ENCODE data around the gene KCNN4.

GRCh38 chr19:43727593-43727853, 53.2 kb downstream of the KCNN4 start:
- TF ChIP-seq SREBF2 (IDR thresholded peaks at IDR 0.05; ENCODE audit: low read length) (no peak), EP300 (IDR thresholded peaks at IDR 0.05; ENCODE audit: borderline replicate concordance in 1 of 2, control insufficient read depth in 1 of 2, low read depth in 2 of 2, low read length in 2 of 2) (no peak), REST (IDR thresholded peaks at IDR 0.05; ENCODE audit: low read depth, low read length) (no peak), RAD21 (IDR thresholded peaks at IDR 0.05; ENCODE audit: insufficient read depth, low read depth, low read length) (no peak)
- TF ChIP-seq, protein P1, sequence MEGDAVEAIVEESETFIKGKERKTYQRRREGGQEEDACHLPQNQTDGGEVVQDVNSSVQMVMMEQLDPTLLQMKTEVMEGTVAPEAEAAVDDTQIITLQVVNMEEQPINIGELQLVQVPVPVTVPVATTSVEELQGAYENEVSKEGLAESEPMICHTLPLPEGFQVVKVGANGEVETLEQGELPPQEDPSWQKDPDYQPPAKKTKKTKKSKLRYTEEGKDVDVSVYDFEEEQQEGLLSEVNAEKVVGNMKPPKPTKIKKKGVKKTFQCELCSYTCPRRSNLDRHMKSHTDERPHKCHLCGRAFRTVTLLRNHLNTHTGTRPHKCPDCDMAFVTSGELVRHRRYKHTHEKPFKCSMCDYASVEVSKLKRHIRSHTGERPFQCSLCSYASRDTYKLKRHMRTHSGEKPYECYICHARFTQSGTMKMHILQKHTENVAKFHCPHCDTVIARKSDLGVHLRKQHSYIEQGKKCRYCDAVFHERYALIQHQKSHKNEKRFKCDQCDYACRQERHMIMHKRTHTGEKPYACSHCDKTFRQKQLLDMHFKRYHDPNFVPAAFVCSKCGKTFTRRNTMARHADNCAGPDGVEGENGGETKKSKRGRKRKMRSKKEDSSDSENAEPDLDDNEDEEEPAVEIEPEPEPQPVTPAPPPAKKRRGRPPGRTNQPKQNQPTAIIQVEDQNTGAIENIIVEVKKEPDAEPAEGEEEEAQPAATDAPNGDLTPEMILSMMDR (IDR thresholded peaks at IDR 0.05 in 2 of 3, conservative IDR thresholded peaks at IDR 0.05 in 1 of 3; ENCODE audit: control insufficient read depth in 2 of 3, extremely low read depth in 1 of 3, insufficient read depth in 1 of 3, low read depth in 3 of 3, low read length in 3 of 3): no peak
